ENCODE results near the gene LDHA. TPM values are rescaled to one million over a fixed set of nuclear protein-coding genes. Genes with fewer than 3 reads are reported as not detected.

LDHA gene
- total RNA-seq, 1 experiment from 2014 or later, result 644 TPM

DNA sequence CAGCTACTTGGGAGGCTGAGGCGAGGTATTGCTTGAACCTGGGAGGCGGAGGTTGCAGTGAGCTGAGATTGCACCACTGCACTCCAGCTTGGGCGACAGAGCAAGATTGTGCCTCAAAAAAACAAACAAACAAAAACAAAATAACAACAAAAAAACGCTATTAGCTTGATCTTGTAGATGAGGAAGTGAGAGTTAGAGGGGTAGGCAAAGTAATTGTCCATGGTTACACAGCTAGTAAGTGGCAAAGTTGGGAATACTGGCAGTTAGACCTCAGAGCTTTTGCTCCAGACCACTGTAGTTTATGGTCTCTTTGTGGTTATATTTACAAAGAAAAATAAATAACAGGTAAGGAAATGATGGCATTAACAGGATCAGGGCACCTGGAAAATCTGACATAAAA lies 32.9 kb downstream of the LDHA start (continued):
- TF ChIP-seq, protein P1, sequence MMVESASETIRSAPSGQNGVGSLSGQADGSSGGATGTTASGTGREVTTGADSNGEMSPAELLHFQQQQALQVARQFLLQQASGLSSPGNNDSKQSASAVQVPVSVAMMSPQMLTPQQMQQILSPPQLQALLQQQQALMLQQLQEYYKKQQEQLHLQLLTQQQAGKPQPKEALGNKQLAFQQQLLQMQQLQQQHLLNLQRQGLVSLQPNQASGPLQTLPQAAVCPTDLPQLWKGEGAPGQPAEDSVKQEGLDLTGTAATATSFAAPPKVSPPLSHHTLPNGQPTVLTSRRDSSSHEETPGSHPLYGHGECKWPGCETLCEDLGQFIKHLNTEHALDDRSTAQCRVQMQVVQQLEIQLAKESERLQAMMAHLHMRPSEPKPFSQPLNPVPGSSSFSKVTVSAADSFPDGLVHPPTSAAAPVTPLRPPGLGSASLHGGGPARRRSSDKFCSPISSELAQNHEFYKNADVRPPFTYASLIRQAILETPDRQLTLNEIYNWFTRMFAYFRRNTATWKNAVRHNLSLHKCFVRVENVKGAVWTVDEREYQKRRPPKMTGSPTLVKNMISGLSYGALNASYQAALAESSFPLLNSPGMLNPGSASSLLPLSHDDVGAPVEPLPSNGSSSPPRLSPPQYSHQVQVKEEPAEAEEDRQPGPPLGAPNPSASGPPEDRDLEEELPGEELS (CRISPR knock-in tag; IDR thresholded peaks at IDR 0.05), result no peak
- TF ChIP-seq, protein P2, sequence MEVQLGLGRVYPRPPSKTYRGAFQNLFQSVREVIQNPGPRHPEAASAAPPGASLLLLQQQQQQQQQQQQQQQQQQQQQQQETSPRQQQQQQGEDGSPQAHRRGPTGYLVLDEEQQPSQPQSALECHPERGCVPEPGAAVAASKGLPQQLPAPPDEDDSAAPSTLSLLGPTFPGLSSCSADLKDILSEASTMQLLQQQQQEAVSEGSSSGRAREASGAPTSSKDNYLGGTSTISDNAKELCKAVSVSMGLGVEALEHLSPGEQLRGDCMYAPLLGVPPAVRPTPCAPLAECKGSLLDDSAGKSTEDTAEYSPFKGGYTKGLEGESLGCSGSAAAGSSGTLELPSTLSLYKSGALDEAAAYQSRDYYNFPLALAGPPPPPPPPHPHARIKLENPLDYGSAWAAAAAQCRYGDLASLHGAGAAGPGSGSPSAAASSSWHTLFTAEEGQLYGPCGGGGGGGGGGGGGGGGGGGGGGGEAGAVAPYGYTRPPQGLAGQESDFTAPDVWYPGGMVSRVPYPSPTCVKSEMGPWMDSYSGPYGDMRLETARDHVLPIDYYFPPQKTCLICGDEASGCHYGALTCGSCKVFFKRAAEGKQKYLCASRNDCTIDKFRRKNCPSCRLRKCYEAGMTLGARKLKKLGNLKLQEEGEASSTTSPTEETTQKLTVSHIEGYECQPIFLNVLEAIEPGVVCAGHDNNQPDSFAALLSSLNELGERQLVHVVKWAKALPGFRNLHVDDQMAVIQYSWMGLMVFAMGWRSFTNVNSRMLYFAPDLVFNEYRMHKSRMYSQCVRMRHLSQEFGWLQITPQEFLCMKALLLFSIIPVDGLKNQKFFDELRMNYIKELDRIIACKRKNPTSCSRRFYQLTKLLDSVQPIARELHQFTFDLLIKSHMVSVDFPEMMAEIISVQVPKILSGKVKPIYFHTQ (CRISPR knock-in tag; IDR thresholded peaks at IDR 0.05), result no peak

DNA sequence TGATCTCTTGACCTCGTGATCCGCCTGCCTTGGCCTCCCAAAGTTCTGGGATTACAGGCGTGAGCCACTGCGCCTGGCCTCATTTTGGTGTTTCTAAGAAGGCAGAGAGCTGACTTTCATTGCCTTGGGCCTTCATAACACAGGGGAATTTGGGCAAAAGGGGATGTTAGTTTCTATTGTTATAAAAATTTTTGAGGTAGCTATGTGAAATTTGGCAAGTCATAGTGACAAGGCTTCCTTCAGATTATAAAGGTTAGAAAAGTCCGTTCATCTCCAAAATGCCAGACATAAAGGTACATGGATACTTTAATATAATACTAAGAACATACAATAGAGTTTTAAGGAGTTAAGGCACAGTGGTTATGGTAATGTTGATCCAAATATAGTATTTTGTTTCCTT lies 35.0 kb downstream of the LDHA start:
- TF ChIP-seq, protein P3, sequence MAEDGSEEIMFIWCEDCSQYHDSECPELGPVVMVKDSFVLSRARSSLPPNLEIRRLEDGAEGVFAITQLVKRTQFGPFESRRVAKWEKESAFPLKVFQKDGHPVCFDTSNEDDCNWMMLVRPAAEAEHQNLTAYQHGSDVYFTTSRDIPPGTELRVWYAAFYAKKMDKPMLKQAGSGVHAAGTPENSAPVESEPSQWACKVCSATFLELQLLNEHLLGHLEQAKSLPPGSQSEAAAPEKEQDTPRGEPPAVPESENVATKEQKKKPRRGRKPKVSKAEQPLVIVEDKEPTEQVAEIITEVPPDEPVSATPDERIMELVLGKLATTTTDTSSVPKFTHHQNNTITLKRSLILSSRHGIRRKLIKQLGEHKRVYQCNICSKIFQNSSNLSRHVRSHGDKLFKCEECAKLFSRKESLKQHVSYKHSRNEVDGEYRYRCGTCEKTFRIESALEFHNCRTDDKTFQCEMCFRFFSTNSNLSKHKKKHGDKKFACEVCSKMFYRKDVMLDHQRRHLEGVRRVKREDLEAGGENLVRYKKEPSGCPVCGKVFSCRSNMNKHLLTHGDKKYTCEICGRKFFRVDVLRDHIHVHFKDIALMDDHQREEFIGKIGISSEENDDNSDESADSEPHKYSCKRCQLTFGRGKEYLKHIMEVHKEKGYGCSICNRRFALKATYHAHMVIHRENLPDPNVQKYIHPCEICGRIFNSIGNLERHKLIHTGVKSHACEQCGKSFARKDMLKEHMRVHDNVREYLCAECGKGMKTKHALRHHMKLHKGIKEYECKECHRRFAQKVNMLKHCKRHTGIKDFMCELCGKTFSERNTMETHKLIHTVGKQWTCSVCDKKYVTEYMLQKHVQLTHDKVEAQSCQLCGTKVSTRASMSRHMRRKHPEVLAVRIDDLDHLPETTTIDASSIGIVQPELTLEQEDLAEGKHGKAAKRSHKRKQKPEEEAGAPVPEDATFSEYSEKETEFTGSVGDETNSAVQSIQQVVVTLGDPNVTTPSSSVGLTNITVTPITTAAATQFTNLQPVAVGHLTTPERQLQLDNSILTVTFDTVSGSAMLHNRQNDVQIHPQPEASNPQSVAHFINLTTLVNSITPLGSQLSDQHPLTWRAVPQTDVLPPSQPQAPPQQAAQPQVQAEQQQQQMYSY (CRISPR knock-in tag; IDR thresholded peaks at IDR 0.05), result no peak
- TF ChIP-seq NR3C1 (CRISPR knock-in tag; conservative IDR thresholded peaks at IDR 0.05; ENCODE audit: low read depth) (no peak), GTF2I (CRISPR knock-in tag; conservative IDR thresholded peaks at IDR 0.05) (no peak), ETV6 (CRISPR knock-in tag; IDR thresholded peaks at IDR 0.05) (no peak), FOXJ3 (CRISPR knock-in tag; IDR thresholded peaks at IDR 0.05; ENCODE audit: borderline replicate concordance) (no peak), ZNF423 (CRISPR knock-in tag; IDR thresholded peaks at IDR 0.05) (no peak), ESRRA (CRISPR knock-in tag; IDR thresholded peaks at IDR 0.05; ENCODE audit: borderline replicate concordance) (no peak)
- TF ChIP-seq, protein P4, sequence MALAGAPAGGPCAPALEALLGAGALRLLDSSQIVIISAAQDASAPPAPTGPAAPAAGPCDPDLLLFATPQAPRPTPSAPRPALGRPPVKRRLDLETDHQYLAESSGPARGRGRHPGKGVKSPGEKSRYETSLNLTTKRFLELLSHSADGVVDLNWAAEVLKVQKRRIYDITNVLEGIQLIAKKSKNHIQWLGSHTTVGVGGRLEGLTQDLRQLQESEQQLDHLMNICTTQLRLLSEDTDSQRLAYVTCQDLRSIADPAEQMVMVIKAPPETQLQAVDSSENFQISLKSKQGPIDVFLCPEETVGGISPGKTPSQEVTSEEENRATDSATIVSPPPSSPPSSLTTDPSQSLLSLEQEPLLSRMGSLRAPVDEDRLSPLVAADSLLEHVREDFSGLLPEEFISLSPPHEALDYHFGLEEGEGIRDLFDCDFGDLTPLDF (CRISPR knock-in tag; IDR thresholded peaks at IDR 0.05), result no peak
- TF ChIP-seq, protein P5, sequence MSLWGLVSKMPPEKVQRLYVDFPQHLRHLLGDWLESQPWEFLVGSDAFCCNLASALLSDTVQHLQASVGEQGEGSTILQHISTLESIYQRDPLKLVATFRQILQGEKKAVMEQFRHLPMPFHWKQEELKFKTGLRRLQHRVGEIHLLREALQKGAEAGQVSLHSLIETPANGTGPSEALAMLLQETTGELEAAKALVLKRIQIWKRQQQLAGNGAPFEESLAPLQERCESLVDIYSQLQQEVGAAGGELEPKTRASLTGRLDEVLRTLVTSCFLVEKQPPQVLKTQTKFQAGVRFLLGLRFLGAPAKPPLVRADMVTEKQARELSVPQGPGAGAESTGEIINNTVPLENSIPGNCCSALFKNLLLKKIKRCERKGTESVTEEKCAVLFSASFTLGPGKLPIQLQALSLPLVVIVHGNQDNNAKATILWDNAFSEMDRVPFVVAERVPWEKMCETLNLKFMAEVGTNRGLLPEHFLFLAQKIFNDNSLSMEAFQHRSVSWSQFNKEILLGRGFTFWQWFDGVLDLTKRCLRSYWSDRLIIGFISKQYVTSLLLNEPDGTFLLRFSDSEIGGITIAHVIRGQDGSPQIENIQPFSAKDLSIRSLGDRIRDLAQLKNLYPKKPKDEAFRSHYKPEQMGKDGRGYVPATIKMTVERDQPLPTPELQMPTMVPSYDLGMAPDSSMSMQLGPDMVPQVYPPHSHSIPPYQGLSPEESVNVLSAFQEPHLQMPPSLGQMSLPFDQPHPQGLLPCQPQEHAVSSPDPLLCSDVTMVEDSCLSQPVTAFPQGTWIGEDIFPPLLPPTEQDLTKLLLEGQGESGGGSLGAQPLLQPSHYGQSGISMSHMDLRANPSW (CRISPR knock-in tag; conservative IDR thresholded peaks at IDR 0.05; ENCODE audit: low read depth), result no peak
- TF ChIP-seq, protein P6, sequence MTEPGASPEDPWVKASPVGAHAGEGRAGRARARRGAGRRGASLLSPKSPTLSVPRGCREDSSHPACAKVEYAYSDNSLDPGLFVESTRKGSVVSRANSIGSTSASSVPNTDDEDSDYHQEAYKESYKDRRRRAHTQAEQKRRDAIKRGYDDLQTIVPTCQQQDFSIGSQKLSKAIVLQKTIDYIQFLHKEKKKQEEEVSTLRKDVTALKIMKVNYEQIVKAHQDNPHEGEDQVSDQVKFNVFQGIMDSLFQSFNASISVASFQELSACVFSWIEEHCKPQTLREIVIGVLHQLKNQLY (CRISPR knock-in tag; IDR thresholded peaks at IDR 0.05), result no peak
- TF ChIP-seq, protein P7, sequence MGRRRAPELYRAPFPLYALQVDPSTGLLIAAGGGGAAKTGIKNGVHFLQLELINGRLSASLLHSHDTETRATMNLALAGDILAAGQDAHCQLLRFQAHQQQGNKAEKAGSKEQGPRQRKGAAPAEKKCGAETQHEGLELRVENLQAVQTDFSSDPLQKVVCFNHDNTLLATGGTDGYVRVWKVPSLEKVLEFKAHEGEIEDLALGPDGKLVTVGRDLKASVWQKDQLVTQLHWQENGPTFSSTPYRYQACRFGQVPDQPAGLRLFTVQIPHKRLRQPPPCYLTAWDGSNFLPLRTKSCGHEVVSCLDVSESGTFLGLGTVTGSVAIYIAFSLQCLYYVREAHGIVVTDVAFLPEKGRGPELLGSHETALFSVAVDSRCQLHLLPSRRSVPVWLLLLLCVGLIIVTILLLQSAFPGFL (CRISPR knock-in tag; IDR thresholded peaks at IDR 0.05; ENCODE audit: borderline replicate concordance), result no peak
- H3K4me1 Mint-ChIP-seq, result no peaks in the 10 kb centered on the region
- no peak overlapping the region for H3K27ac Mint-ChIP-seq
- no peak for DNase-seq (ENCODE audit: low spot score)
- no peaks in the 10 kb centered on the region for H3K36me3 Mint-ChIP-seq
- no peaks in the 10 kb centered on the region for H3K27me3 Mint-ChIP-seq (ENCODE audit: low read depth)
- H3K4me3 Mint-ChIP-seq, result no peak overlapping the region
- CTCF ChIA-PET, result no interaction called here
- no peak for ATAC-seq
- POLR2A ChIA-PET, result no interaction called here
- H3K9me3 Mint-ChIP-seq, result peaks cover 1% of the 10 kb centered on the region; the same call in 1 of the 2 replicates

Data from WTC11 (cell line).